Endometrial microvascular endothelial cells (primary cell): ENCODE measurements around the gene ABLIM2. TPM values are rescaled to one million over a fixed set of nuclear protein-coding genes. Genes with fewer than 3 reads are reported as not detected.

Experiments used
- in situ Hi-C: cut with HindIII; loops from 2 replicates; pipeline ENCODE4 v1.10.0; 2017; ENCODE audit warnings: low sequenced_read_pairs, low pct_unique_long_range_greater_than_20kb; ENCODE audit errors: inconsistent ontology term
- total RNA-seq: library from RNA; depleted of rRNA; stranded (reverse); fragments of >200 nt; gene quantifications from one replicate; pipeline ENCODE4 v1.2.3, GENCODE V29; 2015; ENCODE audit errors: inconsistent ontology term

ABLIM2 gene
- total RNA-seq, 1 donor from 2014 or later, result 0.46 TPM

- in situ Hi-C loops, result no loop called here
These were observed 111.6 kb downstream of the ABLIM2 start for GRCh38 chr4:8046925-8047541.

- in situ Hi-C loops, result no loop called here
These were observed 112.7 kb downstream of the ABLIM2 start for GRCh38 chr4:8045909-8046308.

GRCh38 chr4:8044699-8045098 is 113.9 kb downstream of the ABLIM2 start:
- in situ Hi-C loops, result no loop called here

- in situ Hi-C loops, result no loop called here
These were observed 114.4 kb downstream of the ABLIM2 start for GRCh38 chr4:8044244-8044643.

- in situ Hi-C loops, result no loop called here
These were observed 115.0 kb downstream of the ABLIM2 start for GRCh38 chr4:8043596-8043995.

- in situ Hi-C loops, result no loop called here
These were observed 116.7 kb downstream of the ABLIM2 start for GRCh38 chr4:8041868-8042267.

- in situ Hi-C loops, result no loop called here
These were observed 117.4 kb downstream of the ABLIM2 start for GRCh38 chr4:8041172-8041571.

GRCh38 chr4:8040607-8041006 is 118.0 kb downstream of the ABLIM2 start:
- in situ Hi-C loops, result no loop called here

- in situ Hi-C loops, result no loop called here
These were observed 118.8 kb downstream of the ABLIM2 start for GRCh38 chr4:8039853-8040252.

GRCh38 chr4:8039290-8039689 is 119.3 kb downstream of the ABLIM2 start:
- in situ Hi-C loops, result no loop called here

GRCh38 chr4:8038719-8039251 is 119.8 kb downstream of the ABLIM2 start:
- in situ Hi-C loops, result no loop called here

GRCh38 chr4:8038083-8038482 is 120.5 kb downstream of the ABLIM2 start:
- in situ Hi-C loops, result no loop called here

- in situ Hi-C loops, result no loop called here
These were observed 121.4 kb downstream of the ABLIM2 start for GRCh38 chr4:8037150-8037769.

- in situ Hi-C loops, result no loop called here
These were observed 123.2 kb downstream of the ABLIM2 start for GRCh38 chr4:8035371-8035780.

GRCh38 chr4:8033829-8034528 is 124.6 kb downstream of the ABLIM2 start:
- in situ Hi-C loops, result no loop called here

GRCh38 chr4:8033067-8033755 is 125.4 kb downstream of the ABLIM2 start:
- in situ Hi-C loops, result no loop called here

- in situ Hi-C loops, result no loop called here
These were observed 126.2 kb downstream of the ABLIM2 start for GRCh38 chr4:8032381-8032780.

GRCh38 chr4:8030121-8030781 is 128.4 kb downstream of the ABLIM2 start:
- in situ Hi-C loops, result no loop called here

- in situ Hi-C loops, result no loop called here
These were observed 128.9 kb downstream of the ABLIM2 start for GRCh38 chr4:8029689-8030088.
